GOT3 (cell line): ENCODE measurements around the gene ICA1.
"Not testable (repeated sequence)": the region's sequence is repeated elsewhere in the genome, so short reads cannot be mapped to it uniquely, and the experiment has no call there.

Experiments
- DNase-seq: peaks from one replicate; lab custom pipeline; 2025; ENCODE audit warnings: mixed read lengths; lab: John Stamatoyannopoulos, UW

ICA1 gene

GRCh38 chr7:8130663-8131062 is 131.3 kb downstream of the ICA1 start:
- DNase-seq = no peak

DNA sequence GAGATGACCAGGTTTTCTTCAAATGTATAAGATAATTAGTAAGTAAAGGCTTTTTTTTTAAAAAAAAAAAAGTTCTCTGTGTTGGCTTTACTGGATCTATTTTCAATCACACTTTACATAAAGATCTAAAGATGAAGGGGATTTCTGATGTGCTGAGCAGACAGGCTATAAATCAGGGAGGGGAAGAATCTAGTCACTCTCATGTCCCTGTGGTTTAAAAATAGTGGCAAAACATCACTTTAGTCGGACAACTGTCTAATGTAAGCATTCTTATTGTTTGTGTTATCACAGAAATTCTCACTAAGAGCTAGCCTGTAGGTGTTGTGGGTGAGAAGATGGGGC is 132.7 kb downstream of the ICA1 start:
- no peak for DNase-seq

- no peak for DNase-seq
These were observed 133.3 kb downstream of the ICA1 start for GRCh38 chr7:8128449-8129317.

DNA sequence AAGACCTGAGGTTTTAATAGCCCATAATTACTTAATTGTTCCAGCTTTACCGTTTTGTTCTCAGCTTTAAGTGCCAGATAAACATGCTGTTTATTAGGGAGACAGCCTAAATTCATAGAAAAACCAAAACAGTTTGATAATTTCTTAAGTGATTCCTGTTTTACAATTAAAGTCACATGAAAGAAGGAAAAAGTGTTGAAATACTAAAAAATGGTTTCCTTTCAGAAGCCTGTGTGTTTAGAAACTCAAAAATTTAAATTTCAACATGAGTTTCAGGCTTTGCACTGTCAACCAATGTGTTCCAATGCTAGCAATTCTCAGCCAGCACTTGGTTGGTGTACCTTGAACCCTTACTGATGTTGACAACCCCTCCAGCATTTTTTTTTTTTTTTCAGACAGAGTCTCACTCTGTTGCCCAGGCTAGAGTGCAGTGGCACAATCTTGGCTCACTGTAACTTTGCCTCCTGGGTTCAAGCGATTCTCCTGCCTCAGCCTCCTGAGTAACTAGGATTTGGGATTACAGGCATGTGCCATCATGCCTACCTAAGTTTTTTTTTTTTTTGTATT is 135.3 kb downstream of the ICA1 start:
- no peak for DNase-seq

DNA sequence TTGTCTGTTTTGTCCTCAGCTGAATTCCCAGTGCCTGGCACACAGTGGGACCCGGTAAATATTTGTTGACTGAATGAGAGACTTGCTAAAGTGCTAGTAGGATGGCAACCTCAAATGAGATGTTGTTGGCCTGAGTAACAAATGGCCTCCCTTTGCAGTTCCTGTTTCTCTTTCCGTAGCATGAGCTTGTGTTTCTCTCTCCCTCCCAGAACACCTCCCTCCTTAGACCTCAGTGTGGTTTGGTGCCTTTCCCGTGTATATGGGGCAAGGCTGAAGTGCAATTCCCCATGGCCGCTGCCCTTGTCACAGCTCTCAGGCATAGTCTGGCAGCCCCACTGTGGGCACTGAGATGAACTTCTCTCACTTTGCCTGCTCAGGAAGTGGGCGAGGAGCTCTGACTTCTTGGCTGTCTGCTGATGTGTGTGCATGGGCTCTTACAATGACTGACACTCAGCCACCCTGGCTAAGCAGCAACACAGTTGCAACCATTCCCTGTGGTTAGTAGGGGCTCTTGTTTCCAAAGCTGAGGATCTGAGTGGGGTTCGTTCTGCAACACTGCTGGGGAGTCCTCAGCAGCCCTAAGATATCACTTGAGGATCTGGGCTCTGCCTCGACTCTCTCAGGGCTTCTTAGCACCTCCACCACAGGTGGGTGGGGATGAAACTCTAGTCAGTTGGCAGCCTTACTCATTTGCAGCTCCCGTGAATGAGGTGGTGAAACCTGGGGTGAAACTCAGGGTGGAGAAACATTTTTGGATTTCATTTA is 136.1 kb downstream of the ICA1 start:
- no peak for DNase-seq

GRCh38 chr7:8121243-8121642 is 140.7 kb downstream of the ICA1 start:
- no peak for DNase-seq

GRCh38 chr7:8120390-8121058 is 141.4 kb downstream of the ICA1 start:
- no peak for DNase-seq

- no peak for DNase-seq
These were observed 142.7 kb downstream of the ICA1 start for GRCh38 chr7:8119262-8119661.

- no peak for DNase-seq
These were observed 144.8 kb downstream of the ICA1 start for GRCh38 chr7:8117195-8117594.

DNA sequence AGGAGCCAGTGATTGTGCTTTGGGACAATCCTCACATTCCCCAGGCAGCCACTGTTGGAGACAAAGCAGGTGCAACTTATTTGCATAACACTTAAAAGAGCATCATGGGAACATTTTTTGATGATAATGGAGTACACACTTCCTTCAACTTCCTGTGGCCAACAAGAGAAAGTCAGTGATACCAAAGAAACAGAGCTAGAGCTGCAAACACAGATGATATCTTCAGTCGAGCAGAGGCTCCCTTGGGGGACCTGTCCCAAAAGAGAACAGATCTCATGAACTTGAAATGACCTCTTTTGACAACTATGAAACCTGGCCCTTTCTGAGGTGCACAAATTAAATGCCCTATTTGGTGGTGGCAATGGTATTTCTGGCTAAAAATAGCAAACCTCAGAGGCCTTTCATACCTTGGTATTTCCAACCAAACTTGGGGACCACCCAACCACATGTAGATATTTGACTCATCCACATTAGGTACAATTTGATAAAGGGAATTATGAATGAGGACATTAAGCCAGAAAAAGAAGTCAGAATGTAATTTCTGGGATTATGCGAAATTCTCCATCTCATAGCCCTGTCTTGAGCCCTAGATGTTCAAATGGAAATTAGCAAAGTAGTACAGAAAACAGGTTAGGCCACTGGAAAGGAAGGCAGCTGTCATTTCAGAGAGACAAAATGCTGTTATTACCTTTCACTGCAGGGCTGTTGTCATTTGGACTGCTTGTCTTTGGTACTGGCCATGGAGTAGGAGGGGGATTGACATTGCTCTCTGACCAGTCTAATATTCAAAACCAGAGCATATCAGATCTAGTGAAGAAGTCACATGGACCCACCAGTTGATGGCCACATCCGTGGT is 146.2 kb downstream of the ICA1 start:
- no peak for DNase-seq

DNA sequence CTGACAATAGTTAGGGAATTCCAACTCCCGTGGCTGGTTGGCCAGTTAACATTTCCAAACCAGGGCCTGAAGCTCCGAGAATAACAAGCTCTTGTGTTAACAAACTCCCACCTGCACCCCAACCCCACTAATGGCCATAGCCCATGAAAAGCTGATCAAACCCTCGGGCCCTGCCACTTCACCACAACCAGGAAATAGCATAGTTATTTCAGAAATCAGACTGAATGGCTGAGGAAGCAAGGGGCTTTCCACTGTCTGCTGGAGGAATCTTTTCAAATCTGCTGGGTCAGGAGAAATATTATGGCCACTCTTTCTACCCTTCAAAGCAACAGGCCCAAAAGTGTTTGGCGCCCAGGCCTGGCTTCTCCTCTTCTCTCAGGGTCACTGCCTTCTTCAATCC is 147.8 kb downstream of the ICA1 start:
- no peak for DNase-seq

- DNase-seq = no peak
These were observed 148.8 kb downstream of the ICA1 start for GRCh38 chr7:8113184-8113583.

DNA sequence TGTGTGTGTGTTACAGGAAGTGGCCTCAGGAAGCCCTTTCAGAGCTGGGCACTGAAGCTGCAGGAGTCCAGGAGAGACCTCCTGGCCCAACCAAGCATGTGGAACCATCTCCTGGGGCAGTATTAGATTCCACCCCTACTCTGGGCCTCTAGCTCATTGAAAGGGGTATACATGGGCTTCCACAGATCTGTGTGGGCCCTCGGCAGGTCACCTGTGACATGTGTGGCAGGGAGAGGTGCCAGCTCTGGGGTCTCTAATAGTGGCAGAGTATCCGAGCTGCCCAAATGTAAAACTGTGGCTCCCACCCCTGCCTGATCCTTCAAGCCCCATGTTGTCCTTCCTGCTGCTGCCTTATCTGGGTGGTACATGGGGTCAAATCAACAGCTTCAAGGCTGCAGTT is 149.3 kb downstream of the ICA1 start:
- no peak for DNase-seq

DNA sequence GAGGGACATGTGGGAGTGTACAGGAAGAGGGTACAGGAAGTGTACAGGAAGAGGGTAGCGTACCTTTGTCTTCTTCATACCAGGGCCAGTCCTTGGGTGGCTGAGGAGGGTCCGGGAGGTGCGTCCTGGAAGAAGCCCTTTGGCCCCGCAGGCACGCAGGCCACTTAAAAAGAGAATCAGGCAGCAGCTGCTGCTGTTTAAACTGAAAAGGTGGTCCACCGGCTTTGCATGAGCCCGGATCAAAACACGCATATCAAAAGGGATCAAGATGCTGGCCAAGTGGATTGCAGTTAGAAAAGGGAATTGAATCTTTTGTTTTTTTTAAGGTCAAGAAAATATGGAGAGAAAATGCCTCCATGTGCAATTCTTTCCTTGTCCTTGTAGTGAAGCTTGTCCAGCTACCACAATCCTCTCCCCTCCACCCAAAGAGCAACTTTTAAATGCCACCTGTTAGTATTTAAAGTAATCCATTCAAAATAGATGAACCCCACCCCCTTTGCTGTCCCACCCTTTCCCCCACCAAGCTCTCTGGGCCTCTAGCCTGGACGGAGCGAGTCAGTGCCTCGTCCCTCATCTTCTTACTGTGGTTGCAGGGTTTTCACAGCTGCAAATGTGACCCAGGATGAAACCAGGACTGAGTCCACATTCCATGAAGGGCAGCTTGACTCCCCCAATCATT is 150.5 kb downstream of the ICA1 start:
- DNase-seq = no peak

DNA sequence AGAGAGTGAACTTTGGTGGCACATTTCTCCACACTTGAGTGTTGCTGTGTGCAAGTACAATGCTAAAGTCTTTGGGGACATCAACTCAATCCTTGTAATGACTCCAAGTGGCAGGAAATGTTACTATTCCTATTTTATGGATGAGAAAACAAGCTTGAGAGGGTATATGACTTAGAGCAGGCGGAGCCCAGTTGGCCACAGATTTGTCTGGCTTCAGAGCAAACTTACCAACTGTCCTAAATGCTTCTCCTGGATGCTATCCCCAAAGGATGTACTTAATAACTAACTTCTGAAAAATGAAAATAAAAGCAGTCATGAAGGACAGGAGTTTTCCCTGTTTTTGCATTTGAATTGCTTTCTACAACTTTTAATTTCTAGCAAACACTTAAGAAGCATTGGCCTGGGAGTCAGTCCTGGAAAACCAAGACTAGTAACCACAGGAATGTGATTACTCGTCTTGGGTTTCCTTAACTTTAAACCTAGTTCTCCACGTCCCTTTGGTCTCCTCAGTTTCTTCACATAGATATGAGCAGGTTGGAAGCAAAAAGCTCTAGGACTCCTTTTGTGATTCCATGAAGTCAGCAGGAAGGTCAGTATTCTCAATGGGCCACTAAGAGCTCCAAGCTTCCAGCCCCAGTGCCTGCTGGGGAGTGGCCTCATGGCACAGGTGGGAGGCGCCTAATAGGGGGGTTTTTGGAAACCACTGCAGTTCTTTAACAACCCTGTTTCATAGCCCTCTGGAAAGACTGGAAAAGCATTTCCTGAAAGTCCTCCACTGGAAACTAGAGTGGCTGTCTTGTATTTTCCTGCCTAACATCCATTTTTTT is 152.6 kb downstream of the ICA1 start:
- DNase-seq = no peak

GRCh38 chr7:8105449-8106095 is 156.4 kb downstream of the ICA1 start:
- DNase-seq = no peak

DNA sequence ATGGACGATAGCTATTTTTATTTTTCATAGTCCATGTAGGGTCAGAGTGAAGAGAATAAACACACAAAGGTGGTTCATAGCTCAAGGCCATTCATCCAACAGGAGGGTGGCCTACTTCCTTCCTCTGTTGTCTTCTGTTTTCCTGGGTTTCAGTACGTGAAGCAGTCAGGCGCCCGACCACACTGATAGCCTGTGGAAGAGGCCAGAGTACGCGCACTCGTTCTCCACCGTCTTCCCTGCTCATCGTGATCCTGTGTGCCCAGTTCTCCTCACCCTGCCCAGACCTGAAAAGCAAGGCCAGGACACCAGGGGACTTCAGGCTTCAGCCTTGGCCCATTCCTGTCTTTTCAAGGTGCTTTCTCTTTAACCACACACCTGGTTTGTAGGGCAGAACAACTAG is 158.7 kb downstream of the ICA1 start:
- DNase-seq = no peak

GRCh38 chr7:8101292-8101691 is 160.7 kb downstream of the ICA1 start:
- not testable (repeated sequence) for DNase-seq
